Glutamatergic neuron (in vitro differentiated cells): Measurements from ENCODE around the gene HPSE2. TPM values are rescaled to one million over a fixed set of nuclear protein-coding genes. Genes with fewer than 3 reads are reported as not detected.

Experiments
- DNase-seq: peaks from one replicate; pipeline ENCODE4 v3.0.0; 2022
- H3K27ac Mint-ChIP-seq: one replicate; pipeline ENCODE4 v1.8.0; 2020; ENCODE audit warnings: mild to moderate bottlenecking, mixed read lengths, inconsistent platforms; ENCODE audit not compliant: unreplicated experiment
- H3K27me3 Mint-ChIP-seq: one replicate; pipeline ENCODE4 v1.8.0; 2020; ENCODE audit warnings: mild to moderate bottlenecking, moderate library complexity, mixed read lengths, inconsistent platforms; ENCODE audit not compliant: unreplicated experiment
- H3K36me3 Mint-ChIP-seq: one replicate; pipeline ENCODE4 v1.8.0; 2020; ENCODE audit warnings: mild to moderate bottlenecking, mixed read lengths, inconsistent platforms; ENCODE audit not compliant: unreplicated experiment
- H3K4me1 Mint-ChIP-seq: one replicate; pipeline ENCODE4 v1.8.0; 2020; ENCODE audit warnings: mild to moderate bottlenecking, low read depth, mixed read lengths, inconsistent platforms; ENCODE audit not compliant: unreplicated experiment
- H3K4me3 Mint-ChIP-seq: one replicate; pipeline ENCODE4 v1.8.0; 2020; ENCODE audit warnings: mild to moderate bottlenecking, mixed read lengths, inconsistent platforms; ENCODE audit not compliant: unreplicated experiment
- H3K9me3 Mint-ChIP-seq: one replicate; pipeline ENCODE4 v1.8.0; 2020; ENCODE audit warnings: mild to moderate bottlenecking, moderate library complexity, mixed read lengths, inconsistent platforms; ENCODE audit not compliant: unreplicated experiment
- total RNA-seq: library from RNA; stranded (reverse); fragmentation: NEBNext Ultra II Directional; extraction: Animal tissue kit (Norgen Biotek cat#: 25700); gene quantifications from one replicate; pipeline ENCODE4 v1.2.1, GENCODE V29; 2021; ENCODE audit not compliant: unreplicated experiment
- TF ChIP-seq, protein P1 (sequence below): fragments of 200-600 bp; sonication (generic); IDR thresholded peaks from one replicate; pipeline ENCODE4 v1.5.0; 2021; ENCODE audit not compliant: partially characterized antibody, unreplicated experiment

HPSE2 gene
- total RNA-seq, 1 donor from 2014 or later: not detected

DNA sequence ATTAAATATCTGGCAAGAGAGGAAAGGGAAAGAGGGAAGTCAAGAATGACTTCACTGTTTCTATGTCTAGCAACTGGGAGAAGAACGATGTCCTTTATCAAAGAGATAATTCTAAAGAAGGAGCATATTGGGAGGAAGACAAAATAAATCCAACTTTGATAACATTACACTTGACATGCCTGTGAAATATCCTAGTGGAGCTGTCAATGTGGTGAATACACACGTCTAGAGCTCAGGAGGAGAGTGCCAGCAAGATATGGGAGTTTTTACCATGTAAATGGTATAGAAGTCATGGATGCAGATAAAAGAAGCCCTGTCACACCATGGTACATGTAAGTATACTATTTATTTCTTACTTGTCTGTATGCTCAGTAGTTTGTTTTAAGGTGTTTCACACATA is 356.7 kb downstream of the HPSE2 start:
- DNase-seq: no peak
- no peaks in the 10 kb centered on the region for H3K36me3 Mint-ChIP-seq
- H3K4me3 Mint-ChIP-seq: no peak overlapping the region
- no peaks in the 10 kb centered on the region for H3K27me3 Mint-ChIP-seq
- no peaks in the 10 kb centered on the region for H3K9me3 Mint-ChIP-seq
- no peak overlapping the region for H3K27ac Mint-ChIP-seq
- TF ChIP-seq, protein P1, sequence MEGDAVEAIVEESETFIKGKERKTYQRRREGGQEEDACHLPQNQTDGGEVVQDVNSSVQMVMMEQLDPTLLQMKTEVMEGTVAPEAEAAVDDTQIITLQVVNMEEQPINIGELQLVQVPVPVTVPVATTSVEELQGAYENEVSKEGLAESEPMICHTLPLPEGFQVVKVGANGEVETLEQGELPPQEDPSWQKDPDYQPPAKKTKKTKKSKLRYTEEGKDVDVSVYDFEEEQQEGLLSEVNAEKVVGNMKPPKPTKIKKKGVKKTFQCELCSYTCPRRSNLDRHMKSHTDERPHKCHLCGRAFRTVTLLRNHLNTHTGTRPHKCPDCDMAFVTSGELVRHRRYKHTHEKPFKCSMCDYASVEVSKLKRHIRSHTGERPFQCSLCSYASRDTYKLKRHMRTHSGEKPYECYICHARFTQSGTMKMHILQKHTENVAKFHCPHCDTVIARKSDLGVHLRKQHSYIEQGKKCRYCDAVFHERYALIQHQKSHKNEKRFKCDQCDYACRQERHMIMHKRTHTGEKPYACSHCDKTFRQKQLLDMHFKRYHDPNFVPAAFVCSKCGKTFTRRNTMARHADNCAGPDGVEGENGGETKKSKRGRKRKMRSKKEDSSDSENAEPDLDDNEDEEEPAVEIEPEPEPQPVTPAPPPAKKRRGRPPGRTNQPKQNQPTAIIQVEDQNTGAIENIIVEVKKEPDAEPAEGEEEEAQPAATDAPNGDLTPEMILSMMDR: no peak
- H3K4me1 Mint-ChIP-seq: no peaks in the 10 kb centered on the region

DNA sequence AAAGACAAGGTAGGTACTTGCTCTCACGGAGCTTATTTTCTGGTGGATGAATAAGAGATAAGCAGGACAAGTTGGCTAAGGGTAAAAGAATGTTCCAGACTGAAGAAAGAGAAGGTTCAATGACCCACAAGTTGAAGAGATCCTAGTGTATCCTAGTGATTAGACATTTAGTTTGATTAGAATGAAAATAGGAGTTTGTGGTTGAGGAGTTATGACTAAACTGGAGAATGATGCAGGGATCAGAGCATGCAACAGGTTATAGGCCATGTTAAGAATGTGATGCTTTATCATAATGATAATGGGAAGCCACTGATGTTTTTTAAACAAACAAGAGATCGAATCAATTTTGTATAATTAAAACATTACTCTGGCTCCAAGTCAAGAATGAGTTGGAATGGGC is 357.2 kb downstream of the HPSE2 start:
- no peak for DNase-seq
- Mint-ChIP-seq H3K36me3 (no peaks in the 10 kb centered on the region), H3K27ac (no peak overlapping the region), H3K9me3 (no peaks in the 10 kb centered on the region), H3K4me3 (no peak overlapping the region), H3K27me3 (peaks cover under 1% of the 10 kb centered on the region), H3K4me1 (no peaks in the 10 kb centered on the region)
- TF ChIP-seq, protein P1: no peak

- TF ChIP-seq, protein P1: no peak
- H3K4me1 Mint-ChIP-seq: no peaks in the 10 kb centered on the region
- DNase-seq: no peak
- no peaks in the 10 kb centered on the region for H3K36me3 Mint-ChIP-seq
- H3K9me3 Mint-ChIP-seq: no peaks in the 10 kb centered on the region
- no peak overlapping the region for H3K4me3 Mint-ChIP-seq
- H3K27me3 Mint-ChIP-seq: no peaks in the 10 kb centered on the region
- no peak overlapping the region for H3K27ac Mint-ChIP-seq
Measured at GRCh38 chr10:98861962-98862361, 373.7 kb downstream of the HPSE2 start.

GRCh38 chr10:98858525-98858924 is 377.1 kb downstream of the HPSE2 start:
- Mint-ChIP-seq H3K9me3 (no peaks in the 10 kb centered on the region), H3K4me3 (no peak overlapping the region), H3K27ac (no peak overlapping the region), H3K4me1 (no peaks in the 10 kb centered on the region), H3K27me3 (no peaks in the 10 kb centered on the region), H3K36me3 (no peaks in the 10 kb centered on the region)
- no peak for DNase-seq
- TF ChIP-seq, protein P1: no peak

- H3K27me3 Mint-ChIP-seq: no peaks in the 10 kb centered on the region
Measured at GRCh38 chr10:98855403-98856189, 380.1 kb downstream of the HPSE2 start.

More at GRCh38 chr10:98855403-98856189, 380.1 kb downstream of the HPSE2 start:
- Mint-ChIP-seq H3K9me3 (no peaks in the 10 kb centered on the region), H3K36me3 (no peaks in the 10 kb centered on the region), H3K4me3 (no peak overlapping the region), H3K27ac (no peak overlapping the region), H3K4me1 (no peaks in the 10 kb centered on the region)
- TF ChIP-seq, protein P1: no peak
- DNase-seq: no peak
